Liver (tissue), 3 donors: ENCODE data around the gene KIAA1755.

ENCODE experiments used
- ATF3 ChIP-seq: IDR thresholded peaks from 2 replicates; pipeline ENCODE4 v1.6.1; 2016; ENCODE audit warnings: antibody characterized with exemption
- CTCF ChIP-seq: fragments of 150-350 bp; IDR thresholded peaks from 2 replicates; pipeline ENCODE4 v1.5.1; 2017; ENCODE audit warnings: improper control_type of control experiment, low read depth, low read length; ENCODE audit not compliant: missing input control
- EGR1 ChIP-seq, 2 donors: IDR thresholded peaks; 2 replicates each; pipeline ENCODE4 v1.6.1; 2016 to 2018; ENCODE audit warnings: antibody characterized with exemption in 2 of 2, low read depth in 2 of 2
- FOXA1 ChIP-seq: IDR thresholded peaks from 2 replicates; pipeline ENCODE4 v1.6.1; 2016; ENCODE audit warnings: antibody characterized with exemption
- GABPA ChIP-seq, 2 donors: IDR thresholded peaks in 1 of 2; conservative IDR thresholded peaks in 1 of 2; 2 replicates each; pipeline ENCODE4 v1.6.1; 2016; ENCODE audit warnings: antibody characterized with exemption in 2 of 2, mild to moderate bottlenecking in 1 of 2, moderate library complexity in 1 of 2
- JUND ChIP-seq, 2 donors: IDR thresholded peaks; 2 replicates each; pipeline ENCODE4 v1.6.1; 2016; ENCODE audit warnings: antibody characterized with exemption in 2 of 2
- MAX ChIP-seq: IDR thresholded peaks from 2 replicates; pipeline ENCODE4 v1.6.1; 2016; ENCODE audit warnings: antibody characterized with exemption
- RAD21 ChIP-seq, 2 donors: IDR thresholded peaks; 2 replicates each; pipeline ENCODE4 v1.6.1; 2016; ENCODE audit warnings: antibody characterized with exemption in 2 of 2, mild to moderate bottlenecking in 2 of 2
- REST ChIP-seq: IDR thresholded peaks from 2 replicates; pipeline ENCODE4 v1.6.1; 2016; ENCODE audit warnings: antibody characterized with exemption, mild to moderate bottlenecking
- RXRA ChIP-seq, 2 donors: IDR thresholded peaks; 2 replicates each; pipeline ENCODE4 v1.6.1; 2017 to 2018; ENCODE audit warnings: antibody characterized with exemption in 2 of 2, mild to moderate bottlenecking in 1 of 2
- SP1 ChIP-seq: IDR thresholded peaks from 2 replicates; pipeline ENCODE4 v1.6.1; 2018; ENCODE audit warnings: antibody characterized with exemption, mild to moderate bottlenecking
- TAF1 ChIP-seq: conservative IDR thresholded peaks from 2 replicates; pipeline ENCODE4 v1.6.1; 2016; ENCODE audit warnings: antibody characterized with exemption, mild to moderate bottlenecking
- YY1 ChIP-seq: IDR thresholded peaks from 2 replicates; pipeline ENCODE4 v1.6.1; 2016; ENCODE audit warnings: antibody characterized with exemption, mild to moderate bottlenecking
- donor health status: healthy.
- donor health status: healthy.

- TF ChIP-seq CTCF (no peak), REST (no peak), ATF3 (no peak), YY1 (no peak), TAF1 (no peak), MAX (no peak), GABPA (IDR thresholded peaks at IDR 0.05 in 1 of 2, conservative IDR thresholded peaks at IDR 0.05 in 1 of 2) (no peak), RAD21 (IDR thresholded peaks at IDR 0.05) (no peak), SP1 (no peak), EGR1 (IDR thresholded peaks at IDR 0.05; ENCODE audit: low read depth in 2 of 2) (no peak), RXRA (IDR thresholded peaks at IDR 0.05) (no peak), JUND (IDR thresholded peaks at IDR 0.05) (no peak), FOXA1 (no peak)
Measured at GRCh38 chr20:38267296-38267695, 6.8 kb upstream of the KIAA1755 start.
